GM21737 (cell line): ENCODE data around the gene ANO8.

Experiments
- ATAC-seq: cut with Tn5 transposase; IDR thresholded peaks from one replicate; pipeline ENCODE4 v1.9.1; 2021; ENCODE audit warnings: mild to moderate bottlenecking, moderate library complexity; ENCODE audit not compliant: unreplicated experiment

ANO8 gene

GRCh38 chr19:17329366-17330261 is 5.0 kb downstream of the ANO8 start:
- ATAC-seq, result no peak

- no peak for ATAC-seq
Observed at GRCh38 chr19:17328517-17329365, 5.9 kb downstream of the ANO8 start.

- no peak for ATAC-seq
Observed at GRCh38 chr19:17327654-17328516, 6.8 kb downstream of the ANO8 start.

- ATAC-seq, result no peak
Observed at GRCh38 chr19:17327068-17327653, 7.5 kb downstream of the ANO8 start.

GRCh38 chr19:17326595-17326966 is 8.1 kb downstream of the ANO8 start:
- ATAC-seq, result no peak

- ATAC-seq, result no peak
Observed at GRCh38 chr19:17325881-17326594, 8.6 kb downstream of the ANO8 start.

- no peak for ATAC-seq
Observed at GRCh38 chr19:17325133-17325532, 9.5 kb downstream of the ANO8 start.

- no peak for ATAC-seq
Observed at GRCh38 chr19:17324357-17325114, 10.1 kb downstream of the ANO8 start.

- ATAC-seq, result no peak
Observed at GRCh38 chr19:17323964-17324332, 10.7 kb downstream of the ANO8 start.

- no peak for ATAC-seq
Observed at GRCh38 chr19:17323300-17323963, 11.2 kb downstream of the ANO8 start.

- ATAC-seq, result no peak
Observed at GRCh38 chr19:17322854-17323253, 11.8 kb downstream of the ANO8 start.

GRCh38 chr19:17321655-17322489 is 12.8 kb downstream of the ANO8 start:
- ATAC-seq, result no peak

GRCh38 chr19:17320435-17320834 is 14.2 kb downstream of the ANO8 start:
- ATAC-seq, result no peak

GRCh38 chr19:17319473-17320238 is 15.0 kb downstream of the ANO8 start:
- ATAC-seq, result no peak

- ATAC-seq, result no peak
Observed at GRCh38 chr19:17318966-17319365, 15.7 kb downstream of the ANO8 start.

- no peak for ATAC-seq
Observed at GRCh38 chr19:17314007-17314593, 20.6 kb downstream of the ANO8 start.
